Ovary (tissue), 3 donors: Measurements from ENCODE around the gene ELFN1.

Experiments used
- CTCF ChIP-seq, 3 donors: fragments of 450-650 bp in 2 of 3; fragments of 200-600 bp in 1 of 3; IDR thresholded peaks; one replicate each; pipeline versions ENCODE4 v1.5.1 to v1.8.0; 2016 to 2022; ENCODE audit warnings: antibody characterized with exemption in 3 of 3, mild to moderate bottlenecking in 1 of 3
- EP300 ChIP-seq: sonication (generic); formaldehyde crosslinking; IDR thresholded peaks from one replicate; pipeline ENCODE4 v1.6.1; 2017; ENCODE audit warnings: antibody characterized with exemption
- POLR2A ChIP-seq: fragments of 450-650 bp; IDR thresholded peaks from one replicate; pipeline ENCODE4 v1.6.1; 2017; ENCODE audit warnings: antibody characterized with exemption, mild to moderate bottlenecking, moderate library complexity
- donor health status: DM: no; HTN: no; CAD: no.

GRCh38 chr7:1761774-1762173 is 91.7 kb downstream of the ELFN1 start:
- TF ChIP-seq POLR2A (no peak), CTCF (IDR thresholded peaks at IDR 0.05) (no peak), EP300 (no peak)
